Gastrocnemius medialis (tissue), 4 donors: ENCODE data around the gene INO80B.

Experiments
- POLR2A ChIP-seq, 2 donors: fragments of 450-650 bp; IDR thresholded peaks; one replicate each; pipeline ENCODE4 v1.6.1; 2017; ENCODE audit warnings: antibody characterized with exemption in 2 of 2, mild to moderate bottlenecking in 2 of 2, moderate library complexity in 2 of 2
- TF ChIP-seq, protein P1 (sequence below), 5 experiments: fragments of 450-650 bp in 3 of 5; fragments of 200-600 bp in 2 of 5; sonication (generic) in 2 of 5; IDR thresholded peaks in 4 of 5; conservative IDR thresholded peaks in 1 of 5; 1 replicate in 4 of 5; 2 replicates in 1 of 5; pipeline ENCODE4 v1.5.1; 2016 to 2019; ENCODE audit warnings: antibody characterized with exemption in 5 of 5, mild to moderate bottlenecking in 3 of 5, moderate library complexity in 3 of 5

DNA sequence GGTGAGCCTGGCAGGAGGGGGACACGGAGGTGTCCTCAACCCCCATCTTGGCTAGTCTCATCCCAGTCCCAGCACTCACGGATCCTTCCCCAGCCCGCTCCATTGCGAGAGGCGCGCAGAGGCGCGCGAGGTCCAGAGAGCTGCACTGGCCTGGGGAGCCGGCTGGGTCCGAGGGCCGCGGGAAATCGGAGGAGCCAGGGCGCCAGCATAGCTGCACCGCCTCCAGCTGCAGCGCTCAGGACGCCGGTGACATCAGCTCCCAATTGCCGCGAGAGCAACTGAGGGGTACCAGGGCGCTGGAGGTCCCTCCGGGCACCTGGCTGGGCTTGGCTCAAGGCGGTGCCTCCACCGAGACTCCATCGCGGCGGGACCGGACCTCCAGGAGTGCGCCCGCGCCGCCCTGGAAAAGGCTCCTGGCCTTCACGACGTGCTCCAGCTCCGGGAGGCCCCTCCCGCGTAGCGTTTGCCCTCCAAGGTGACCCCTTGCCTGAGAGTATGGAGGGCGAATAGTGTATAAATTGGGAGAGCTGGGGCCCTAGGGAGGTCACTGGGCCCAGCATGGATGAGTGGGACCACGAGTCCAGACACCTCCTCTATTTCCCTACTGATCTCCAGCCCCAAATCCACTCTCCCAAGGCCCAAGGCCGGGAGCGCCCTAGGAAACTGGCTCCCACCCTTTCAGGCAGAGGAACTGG lies 18.6 kb upstream of the INO80B start:
- TF ChIP-seq, protein P1, sequence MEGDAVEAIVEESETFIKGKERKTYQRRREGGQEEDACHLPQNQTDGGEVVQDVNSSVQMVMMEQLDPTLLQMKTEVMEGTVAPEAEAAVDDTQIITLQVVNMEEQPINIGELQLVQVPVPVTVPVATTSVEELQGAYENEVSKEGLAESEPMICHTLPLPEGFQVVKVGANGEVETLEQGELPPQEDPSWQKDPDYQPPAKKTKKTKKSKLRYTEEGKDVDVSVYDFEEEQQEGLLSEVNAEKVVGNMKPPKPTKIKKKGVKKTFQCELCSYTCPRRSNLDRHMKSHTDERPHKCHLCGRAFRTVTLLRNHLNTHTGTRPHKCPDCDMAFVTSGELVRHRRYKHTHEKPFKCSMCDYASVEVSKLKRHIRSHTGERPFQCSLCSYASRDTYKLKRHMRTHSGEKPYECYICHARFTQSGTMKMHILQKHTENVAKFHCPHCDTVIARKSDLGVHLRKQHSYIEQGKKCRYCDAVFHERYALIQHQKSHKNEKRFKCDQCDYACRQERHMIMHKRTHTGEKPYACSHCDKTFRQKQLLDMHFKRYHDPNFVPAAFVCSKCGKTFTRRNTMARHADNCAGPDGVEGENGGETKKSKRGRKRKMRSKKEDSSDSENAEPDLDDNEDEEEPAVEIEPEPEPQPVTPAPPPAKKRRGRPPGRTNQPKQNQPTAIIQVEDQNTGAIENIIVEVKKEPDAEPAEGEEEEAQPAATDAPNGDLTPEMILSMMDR (IDR thresholded peaks at IDR 0.05 in 4 of 5, conservative IDR thresholded peaks at IDR 0.05 in 1 of 5): no peak
- TF ChIP-seq POLR2A (IDR thresholded peaks at IDR 0.05): no peak
